Type B pancreatic cell (in vitro differentiated cells): ENCODE results near the gene RRBP1. TPM values are rescaled to one million over a fixed set of nuclear protein-coding genes. Genes with fewer than 3 reads are reported as not detected.

Experiments used
- DNase-seq: peaks from one replicate; pipeline ENCODE4 v3.0.0; 2021; ENCODE audit warnings: mixed read lengths; ENCODE audit not compliant: unreplicated experiment; ENCODE audit errors: extremely low spot score
- H3K27ac Mint-ChIP-seq: 2 replicates; pipeline ENCODE4 v1.8.0; 2021; ENCODE audit warnings: mild to moderate bottlenecking, mixed read lengths
- H3K27me3 Mint-ChIP-seq: 2 replicates; pipeline ENCODE4 v1.8.0; 2021; ENCODE audit warnings: mixed read lengths
- H3K36me3 Mint-ChIP-seq: 2 replicates; pipeline ENCODE4 v1.8.0; 2021; ENCODE audit warnings: mixed read lengths
- H3K4me1 Mint-ChIP-seq: one replicate; pipeline ENCODE4 v1.8.0; 2021; ENCODE audit warnings: mixed read lengths; ENCODE audit not compliant: unreplicated experiment
- H3K4me3 Mint-ChIP-seq: 2 replicates; pipeline ENCODE4 v1.8.0; 2021; ENCODE audit warnings: mild to moderate bottlenecking, mixed read lengths
- H3K9me3 Mint-ChIP-seq: 2 replicates; pipeline ENCODE4 v1.8.0; 2021; ENCODE audit warnings: mixed read lengths
- total RNA-seq: library from RNA; stranded (reverse); gene quantifications from 2 replicates; pipeline ENCODE4 v1.2.1, GENCODE V29; 2021; ENCODE audit warnings: low replicate concordance
- TF ChIP-seq, protein P1 (sequence below): fragments of 200-600 bp; sonication (generic); conservative IDR thresholded peaks from 2 replicates; pipeline ENCODE4 v1.5.0; 2021; ENCODE audit warnings: antibody characterized with exemption, mild to moderate bottlenecking

The RRBP1 gene
- total RNA-seq, 1 donor from 2014 or later, result 161 TPM

DNA sequence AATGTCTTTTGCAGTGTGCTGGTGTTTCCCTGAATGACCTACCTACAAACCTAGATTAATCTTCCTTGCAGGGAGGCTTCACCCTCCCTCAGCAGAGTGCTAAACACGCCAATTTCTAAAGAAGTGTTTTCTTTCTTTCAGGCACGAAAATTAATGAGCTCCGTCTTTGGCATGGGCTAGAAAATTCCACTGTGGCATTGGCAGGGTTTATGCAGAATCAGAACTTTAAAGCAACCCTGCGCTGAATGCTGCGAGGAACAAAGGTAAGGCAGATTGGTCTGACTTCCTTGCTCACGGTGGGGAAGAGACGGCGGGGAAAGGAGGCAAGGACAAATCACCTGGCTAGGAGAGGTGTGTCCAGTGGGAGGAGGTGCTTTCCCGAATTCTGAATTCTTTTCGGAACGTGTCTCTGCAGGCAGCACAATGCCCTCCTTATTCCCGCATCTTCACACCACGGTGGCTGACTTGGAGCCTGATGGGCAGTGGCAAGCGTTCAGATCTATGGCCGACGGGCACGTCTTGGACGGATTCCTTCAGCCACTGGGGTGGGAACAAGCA is 11.5 kb upstream of the RRBP1 start:
- Mint-ChIP-seq H3K27ac (no peak overlapping the region), H3K4me1 (peaks cover 3% of the 10 kb centered on the region), H3K36me3 (no peaks in the 10 kb centered on the region), H3K9me3 (peaks cover 5% of the 10 kb centered on the region), H3K27me3 (no peaks in the 10 kb centered on the region), H3K4me3 (peak overlapping the region; percentile 18)
- TF ChIP-seq, protein P1, sequence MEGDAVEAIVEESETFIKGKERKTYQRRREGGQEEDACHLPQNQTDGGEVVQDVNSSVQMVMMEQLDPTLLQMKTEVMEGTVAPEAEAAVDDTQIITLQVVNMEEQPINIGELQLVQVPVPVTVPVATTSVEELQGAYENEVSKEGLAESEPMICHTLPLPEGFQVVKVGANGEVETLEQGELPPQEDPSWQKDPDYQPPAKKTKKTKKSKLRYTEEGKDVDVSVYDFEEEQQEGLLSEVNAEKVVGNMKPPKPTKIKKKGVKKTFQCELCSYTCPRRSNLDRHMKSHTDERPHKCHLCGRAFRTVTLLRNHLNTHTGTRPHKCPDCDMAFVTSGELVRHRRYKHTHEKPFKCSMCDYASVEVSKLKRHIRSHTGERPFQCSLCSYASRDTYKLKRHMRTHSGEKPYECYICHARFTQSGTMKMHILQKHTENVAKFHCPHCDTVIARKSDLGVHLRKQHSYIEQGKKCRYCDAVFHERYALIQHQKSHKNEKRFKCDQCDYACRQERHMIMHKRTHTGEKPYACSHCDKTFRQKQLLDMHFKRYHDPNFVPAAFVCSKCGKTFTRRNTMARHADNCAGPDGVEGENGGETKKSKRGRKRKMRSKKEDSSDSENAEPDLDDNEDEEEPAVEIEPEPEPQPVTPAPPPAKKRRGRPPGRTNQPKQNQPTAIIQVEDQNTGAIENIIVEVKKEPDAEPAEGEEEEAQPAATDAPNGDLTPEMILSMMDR, result no peak
- no peak for DNase-seq

DNA sequence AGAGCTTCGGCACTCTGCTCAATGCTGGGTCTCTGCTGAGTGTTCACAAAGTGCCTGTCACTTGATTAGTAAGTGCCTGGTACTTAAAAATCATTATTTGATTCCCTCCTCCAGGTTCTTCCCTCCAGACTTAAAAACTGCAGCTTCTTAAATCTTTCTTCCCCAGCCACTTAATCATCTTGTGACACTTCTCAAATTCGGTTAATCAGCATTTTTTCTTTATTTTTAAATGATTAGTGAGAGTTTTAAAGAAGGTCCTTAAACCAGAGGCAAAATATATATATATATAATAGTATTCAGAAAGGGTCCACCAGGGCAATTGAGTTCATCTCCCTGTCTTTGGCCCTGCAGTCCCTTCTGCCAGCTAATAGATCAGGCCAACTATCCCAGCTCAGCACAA is 9.7 kb upstream of the RRBP1 start:
- TF ChIP-seq, protein P1, result no peak
- H3K9me3 Mint-ChIP-seq, result peaks cover 8% of the 10 kb centered on the region
- peaks cover 3% of the 10 kb centered on the region for H3K4me1 Mint-ChIP-seq
- H3K27me3 Mint-ChIP-seq, result peaks cover 6% of the 10 kb centered on the region
- no peak overlapping the region for H3K27ac Mint-ChIP-seq
- H3K4me3 Mint-ChIP-seq, result no peak overlapping the region
- DNase-seq, result no peak
- H3K36me3 Mint-ChIP-seq, result no peaks in the 10 kb centered on the region

DNA sequence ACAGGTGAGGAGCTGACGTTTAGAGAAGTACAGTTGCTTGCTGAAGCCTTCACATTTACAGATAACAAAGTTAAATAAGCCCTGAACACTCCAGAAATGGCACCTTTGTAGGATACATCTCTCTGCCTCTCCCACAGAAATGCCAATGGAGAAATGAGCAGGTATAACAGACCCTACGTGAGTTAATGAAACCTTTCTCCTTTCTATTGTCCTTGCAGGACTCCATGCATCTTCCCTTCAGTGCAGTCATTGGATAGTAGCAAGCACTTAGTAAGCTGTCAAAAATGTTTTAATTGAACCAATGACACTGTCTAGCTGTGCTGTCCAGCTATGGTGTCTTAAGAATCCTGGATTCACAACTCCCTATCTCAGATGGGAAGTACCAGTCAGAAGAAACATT is 8.1 kb upstream of the RRBP1 start:
- TF ChIP-seq, protein P1, result no peak
- peaks cover 13% of the 10 kb centered on the region for H3K27me3 Mint-ChIP-seq
- DNase-seq, result no peak
- H3K27ac Mint-ChIP-seq, result no peak overlapping the region
- H3K4me1 Mint-ChIP-seq, result peaks cover 3% of the 10 kb centered on the region
- H3K9me3 Mint-ChIP-seq, result peaks cover 5% of the 10 kb centered on the region
- no peak overlapping the region for H3K4me3 Mint-ChIP-seq
- peaks cover 6% of the 10 kb centered on the region for H3K36me3 Mint-ChIP-seq

DNA sequence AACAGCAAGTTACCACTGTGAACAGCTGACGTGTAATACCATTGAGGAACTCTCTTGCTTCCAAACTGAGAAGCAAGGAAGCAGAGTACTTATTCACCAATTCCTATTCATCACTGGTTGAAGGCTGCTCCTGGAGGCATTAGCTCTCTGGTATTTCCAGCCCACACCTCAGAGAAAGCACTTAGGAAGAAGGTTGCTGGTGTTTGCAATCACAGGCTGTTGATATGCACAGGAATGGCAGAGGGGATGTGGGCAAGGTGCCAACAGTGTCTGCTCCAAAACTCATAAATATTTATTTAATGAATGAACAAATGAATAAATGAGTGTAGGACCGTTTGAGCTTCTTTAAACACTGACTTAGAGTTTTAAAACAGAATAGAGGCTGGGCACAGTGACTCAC is 6.9 kb upstream of the RRBP1 start:
- no peak overlapping the region for H3K4me3 Mint-ChIP-seq

DNA sequence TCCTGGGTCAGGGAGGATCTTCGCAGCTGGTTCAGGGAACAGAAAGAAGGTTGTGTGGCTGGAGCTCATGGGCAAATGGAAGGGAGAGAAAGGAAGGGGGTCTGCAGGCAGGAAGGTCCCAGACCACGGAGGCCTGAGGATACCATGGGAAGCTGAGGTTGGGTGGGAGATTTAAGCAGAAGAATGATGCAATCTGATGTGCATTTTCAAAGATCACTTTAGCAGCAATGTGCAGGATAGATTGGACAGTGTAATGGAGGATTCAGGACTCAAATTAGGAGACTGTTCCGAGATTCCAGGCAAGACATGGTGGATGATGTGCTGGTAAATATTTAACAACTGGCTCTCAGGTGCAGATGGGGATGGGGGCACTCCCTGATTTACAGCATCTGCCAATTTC is 5.8 kb upstream of the RRBP1 start:
- no peak overlapping the region for H3K27ac Mint-ChIP-seq
- TF ChIP-seq, protein P1, result no peak
- H3K9me3 Mint-ChIP-seq, result peaks cover 5% of the 10 kb centered on the region
- peaks cover 9% of the 10 kb centered on the region for H3K4me1 Mint-ChIP-seq
- H3K36me3 Mint-ChIP-seq, result peaks cover 6% of the 10 kb centered on the region
- no peak overlapping the region for H3K4me3 Mint-ChIP-seq
- peaks cover 25% of the 10 kb centered on the region for H3K27me3 Mint-ChIP-seq
- DNase-seq, result no peak

More for the DNA sequence above, 6.9 kb upstream of the RRBP1 start:
- Mint-ChIP-seq H3K4me1 (peaks cover 3% of the 10 kb centered on the region), H3K9me3 (peaks cover 5% of the 10 kb centered on the region), H3K36me3 (peaks cover 6% of the 10 kb centered on the region), H3K27me3 (peaks cover 21% of the 10 kb centered on the region), H3K27ac (no peak overlapping the region)
- TF ChIP-seq, protein P1, result no peak
- no peak for DNase-seq

DNA sequence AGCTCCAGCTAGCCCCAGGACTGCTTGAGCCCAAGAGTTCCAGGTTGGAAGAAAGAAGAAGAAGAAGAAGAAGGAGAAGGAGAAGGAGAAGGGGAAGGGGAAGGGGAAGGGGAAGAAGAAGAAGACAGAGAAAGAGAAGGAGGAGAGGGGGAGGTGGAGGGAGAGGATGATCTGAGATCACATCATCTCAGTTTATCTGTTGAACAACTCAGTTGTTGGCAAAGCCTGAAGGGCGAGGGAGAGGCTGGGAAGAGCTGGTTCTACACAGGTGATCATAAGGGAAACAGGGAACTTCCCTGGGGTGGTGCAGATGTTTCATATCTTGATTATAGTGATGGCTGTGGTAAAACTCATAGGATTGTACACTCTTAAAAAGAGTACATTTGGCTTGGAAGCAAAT is 3.1 kb upstream of the RRBP1 start:
- Mint-ChIP-seq H3K4me3 (no peak overlapping the region), H3K27me3 (peaks cover 28% of the 10 kb centered on the region), H3K4me1 (peaks cover 12% of the 10 kb centered on the region), H3K36me3 (peaks cover 6% of the 10 kb centered on the region), H3K9me3 (peaks cover 5% of the 10 kb centered on the region), H3K27ac (no peak overlapping the region)
- no peak for DNase-seq
- TF ChIP-seq, protein P1, result no peak
